T-helper 17 cell (primary cell): Measurements from ENCODE around the gene CDKN2AIPNL. TPM values are rescaled to one million over a fixed set of nuclear protein-coding genes. Genes with fewer than 3 reads are reported as not detected.

Source experiments
- ATAC-seq: fragments of 150-1000 bp; cut with Tn5 transposase; 2 replicates; pipeline ENCODE4 v1.10.0; 2021; ENCODE audit warnings: mild to moderate bottlenecking, moderate library complexity
- DNase-seq, 3 donors: peaks; one replicate each; pipeline versions ENCODE4 v3.0.0 to v3.0.0-alpha.2; 2020 to 2021
- H3K9me3 ChIP-seq: one replicate; pipeline ENCODE4 v1.7.0; 2013; ENCODE audit warnings: low read length, mild to moderate bottlenecking; ENCODE audit not compliant: control insufficient read depth, poor library complexity, severe bottlenecking
- H3K27ac Mint-ChIP-seq: one replicate; pipeline ENCODE4 v1.8.0; 2022; ENCODE audit warnings: mild to moderate bottlenecking, moderate library complexity, mixed read lengths
- H3K27me3 Mint-ChIP-seq: one replicate; pipeline ENCODE4 v1.8.0; 2022; ENCODE audit warnings: mixed read lengths
- H3K36me3 Mint-ChIP-seq: one replicate; pipeline ENCODE4 v1.8.0; 2022; ENCODE audit warnings: low read depth, mixed read lengths
- H3K4me1 Mint-ChIP-seq: one replicate; pipeline ENCODE4 v1.8.0; 2022; ENCODE audit warnings: mild to moderate bottlenecking, mixed read lengths
- H3K4me3 Mint-ChIP-seq: one replicate; pipeline ENCODE4 v1.8.0; 2022; ENCODE audit warnings: mild to moderate bottlenecking, moderate library complexity, mixed read lengths
- total RNA-seq, 4 donors: library from RNA in 2 of 4; stranded (reverse) in 2 of 4; gene quantifications; one replicate each; pipeline ENCODE4 v1.2.3 and lab custom pipeline; 2022 to 2026

The CDKN2AIPNL gene, protein sequence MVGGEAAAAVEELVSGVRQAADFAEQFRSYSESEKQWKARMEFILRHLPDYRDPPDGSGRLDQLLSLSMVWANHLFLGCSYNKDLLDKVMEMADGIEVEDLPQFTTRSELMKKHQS
- total RNA-seq = 10 to 100 TPM; 16.6 to 17.5 TPM
- total RNA-seq (lab: John Stamatoyannopoulos, UW) = 10.4 to 18.2 reads per million in 2 donors

DNA sequence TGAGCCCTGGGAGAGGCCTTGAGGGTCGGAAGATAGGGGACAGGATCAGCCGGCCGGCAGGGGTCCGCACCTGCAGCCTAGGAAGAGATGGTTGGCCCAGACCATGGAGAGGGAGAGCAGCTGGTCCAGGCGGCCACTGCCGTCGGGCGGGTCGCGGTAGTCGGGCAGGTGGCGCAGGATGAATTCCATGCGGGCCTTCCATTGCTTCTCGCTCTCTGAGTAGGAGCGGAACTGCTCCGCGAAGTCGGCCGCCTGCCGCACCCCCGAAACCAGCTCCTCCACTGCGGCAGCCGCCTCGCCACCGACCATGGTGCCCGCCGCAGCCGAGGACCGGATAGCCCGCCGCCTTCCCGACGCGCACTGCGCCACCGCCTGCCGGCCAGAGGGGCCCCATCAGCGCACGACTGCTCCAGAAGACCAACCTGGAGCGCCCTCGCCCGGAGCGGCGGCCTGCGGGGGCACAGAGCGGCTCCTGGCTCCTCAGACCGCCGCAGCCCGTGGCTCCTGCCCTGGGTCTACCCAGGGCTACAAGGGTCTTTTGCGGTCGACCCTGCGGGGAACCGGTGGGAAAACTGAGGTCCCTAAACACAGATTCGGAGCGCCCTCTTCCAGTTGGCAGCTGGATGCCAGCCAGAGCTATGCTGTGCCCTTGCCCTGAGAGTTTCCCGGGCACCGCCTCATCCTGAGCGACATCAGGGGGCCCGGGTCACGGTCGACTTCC, at the start of gene CDKN2AIPNL:
Gene CDKN2AIPNL (minus strand): TSS at position 336 of the 721 bp plus-strand sequence. CDS start 27 bp downstream, at position 309.
- Mint-ChIP-seq H3K4me1 (peaks cover 20% of the 10 kb centered on the region), H3K27ac (peak within 1 kb of the TSS; percentile 90), H3K27me3 (no peaks in the 10 kb centered on the region), H3K36me3 (peaks cover 2% of the 10 kb centered on the region), H3K4me3 (peak within 1 kb of the TSS; percentile 94)
- peak; percentile 100 for ATAC-seq
- no peaks in the 10 kb centered on the region for H3K9me3 ChIP-seq
- peak; percentile 79 to 92 (median 82) for DNase-seq

DNA sequence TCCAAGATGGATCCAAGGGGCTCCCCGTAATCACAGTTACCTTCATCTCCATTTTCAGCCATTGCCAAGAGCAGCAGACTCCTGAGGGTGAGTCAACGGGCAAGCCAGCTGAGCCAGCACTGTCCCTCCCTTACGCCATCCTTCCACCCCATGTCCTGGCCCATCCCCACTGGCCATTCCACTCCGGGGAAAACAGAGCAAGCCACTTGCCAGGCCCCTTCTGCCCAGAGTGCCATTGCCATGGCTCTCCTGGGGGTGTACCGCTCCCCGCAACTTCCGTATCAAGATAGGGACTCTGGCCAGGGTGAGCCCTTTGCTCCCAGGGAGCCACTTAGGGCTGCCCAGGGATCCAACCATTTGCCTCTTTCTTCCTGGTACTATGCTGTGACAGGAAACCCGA, 48.9 kb upstream of the CDKN2AIPNL start:
- Mint-ChIP-seq H3K27me3 (no peaks in the 10 kb centered on the region), H3K36me3 (no peaks in the 10 kb centered on the region), H3K4me3 (no peak overlapping the region), H3K27ac (no peak overlapping the region), H3K4me1 (peaks cover 3% of the 10 kb centered on the region)
- no peak for ATAC-seq
- H3K9me3 ChIP-seq = no peaks in the 10 kb centered on the region
- DNase-seq = no peak

DNA sequence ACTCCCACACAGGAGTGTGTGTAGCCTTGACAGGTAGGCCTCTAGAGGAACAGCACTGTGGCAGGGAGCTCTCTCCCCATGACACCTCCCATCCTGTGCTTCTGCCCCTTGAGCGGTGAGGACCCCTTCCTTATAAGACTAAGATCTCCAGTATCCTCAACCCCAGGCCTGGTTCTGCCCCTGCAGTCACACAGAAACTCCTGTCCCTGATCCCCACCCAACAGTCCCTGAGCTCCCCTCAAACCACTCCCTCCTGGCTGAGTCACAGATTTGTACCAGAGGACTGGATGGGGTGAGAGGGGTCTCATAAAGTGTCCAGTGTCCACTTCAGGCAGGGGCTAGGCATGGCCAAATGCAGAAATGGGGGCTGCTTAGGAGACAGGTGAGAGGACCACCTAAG, 47.8 kb upstream of the CDKN2AIPNL start:
- no peaks in the 10 kb centered on the region for H3K27me3 Mint-ChIP-seq
- H3K9me3 ChIP-seq = no peaks in the 10 kb centered on the region
- H3K27ac Mint-ChIP-seq = no peak overlapping the region
- H3K4me3 Mint-ChIP-seq = no peak overlapping the region
- ATAC-seq (no peak), DNase-seq (no peak)
- peaks cover 5% of the 10 kb centered on the region for H3K4me1 Mint-ChIP-seq
- H3K36me3 Mint-ChIP-seq = no peaks in the 10 kb centered on the region

DNA sequence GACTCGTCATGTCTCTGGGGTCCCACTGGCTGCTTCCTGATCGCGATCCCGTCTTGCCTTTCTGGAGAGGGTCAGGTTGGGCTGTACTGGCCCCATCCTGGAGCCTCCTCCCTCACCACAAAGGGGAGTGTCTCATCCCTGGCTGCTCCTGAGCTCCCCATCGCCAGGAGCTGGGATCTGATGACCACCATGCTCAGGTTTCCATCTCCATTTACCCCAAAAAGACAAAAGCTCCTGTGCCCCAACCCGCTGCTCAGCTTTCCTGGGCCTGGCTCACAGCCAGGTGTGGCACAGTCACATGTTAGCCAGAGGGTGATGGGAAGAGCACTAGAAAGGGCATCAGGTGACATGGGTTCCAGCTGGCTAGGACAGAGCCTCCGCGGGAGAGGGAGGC, 47.3 kb upstream of the CDKN2AIPNL start:
- DNase-seq = no peak
- no peak for ATAC-seq

DNA sequence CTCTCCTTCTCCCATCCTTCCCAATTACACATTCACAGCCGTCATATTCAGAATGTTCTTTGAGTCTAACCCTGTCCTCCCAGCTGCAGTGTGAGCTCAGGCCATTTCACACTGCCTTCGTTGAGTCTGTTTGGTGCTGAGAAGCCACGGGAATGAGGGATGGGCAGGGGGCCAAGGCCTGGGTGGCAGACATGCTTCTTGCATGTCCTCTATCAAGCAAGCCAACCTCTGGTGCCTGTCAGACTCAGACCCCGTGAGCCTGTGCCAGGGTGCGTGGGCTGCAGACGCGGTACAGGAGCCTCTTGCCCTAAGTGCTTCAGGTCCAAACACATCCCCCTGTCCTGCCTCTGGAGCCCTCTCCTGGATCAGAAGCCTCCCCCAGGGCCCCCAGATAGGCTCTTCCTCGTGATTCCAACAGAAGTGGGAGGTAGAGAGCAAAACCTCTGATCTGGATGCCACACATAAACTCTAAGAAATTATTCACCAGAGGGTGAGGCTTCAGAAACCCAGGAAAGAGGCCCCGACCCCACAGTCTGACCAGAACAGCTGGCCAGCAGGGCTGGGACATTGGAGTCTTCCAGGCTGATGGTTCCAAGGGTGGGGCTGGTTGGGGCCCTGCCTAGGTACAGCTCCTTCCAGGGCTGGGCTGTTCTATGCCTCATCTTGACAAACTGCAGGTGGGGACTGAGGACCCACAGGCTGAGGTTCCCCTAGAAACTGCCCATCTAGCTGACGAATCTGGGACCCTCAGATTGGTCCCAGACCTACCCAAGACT, 46.7 kb upstream of the CDKN2AIPNL start:
- no peak overlapping the region for H3K27ac Mint-ChIP-seq
- H3K4me3 Mint-ChIP-seq = no peak overlapping the region
- H3K4me1 Mint-ChIP-seq = peaks cover 5% of the 10 kb centered on the region
- ATAC-seq (no peak), DNase-seq (no peak)
- no peaks in the 10 kb centered on the region for H3K9me3 ChIP-seq
- no peaks in the 10 kb centered on the region for H3K27me3 Mint-ChIP-seq
- no peaks in the 10 kb centered on the region for H3K36me3 Mint-ChIP-seq

More for the DNA sequence above, 47.3 kb upstream of the CDKN2AIPNL start:
- peaks cover 5% of the 10 kb centered on the region for H3K4me1 Mint-ChIP-seq
- H3K27ac Mint-ChIP-seq = no peak overlapping the region
- no peaks in the 10 kb centered on the region for H3K9me3 ChIP-seq
- no peaks in the 10 kb centered on the region for H3K27me3 Mint-ChIP-seq
- no peaks in the 10 kb centered on the region for H3K36me3 Mint-ChIP-seq
- no peak overlapping the region for H3K4me3 Mint-ChIP-seq

DNA sequence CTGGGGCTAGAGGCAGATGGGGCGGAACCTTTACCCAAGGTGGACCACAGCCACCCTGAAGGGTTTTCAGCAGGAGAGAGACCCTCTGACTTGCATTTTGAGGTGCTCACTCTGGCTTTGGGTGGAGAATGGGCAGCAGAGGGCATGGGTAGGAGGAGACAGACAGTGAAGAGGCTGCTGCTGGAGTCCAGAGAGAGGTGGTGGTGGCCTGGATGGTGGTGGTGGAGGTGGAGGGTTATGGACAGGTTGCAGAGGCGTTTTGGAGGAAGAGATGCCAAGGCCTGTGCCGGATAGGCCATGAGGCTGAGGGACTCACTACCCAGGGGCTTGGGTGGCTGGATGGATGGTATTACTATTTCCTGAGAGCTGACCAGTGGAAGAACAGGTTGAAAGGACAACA, 46.1 kb upstream of the CDKN2AIPNL start:
- ATAC-seq (no peak), DNase-seq (no peak)
- H3K36me3 Mint-ChIP-seq = no peaks in the 10 kb centered on the region
- no peaks in the 10 kb centered on the region for H3K9me3 ChIP-seq
- H3K4me3 Mint-ChIP-seq = no peak overlapping the region
- no peak overlapping the region for H3K27ac Mint-ChIP-seq
- H3K27me3 Mint-ChIP-seq = no peaks in the 10 kb centered on the region
- H3K4me1 Mint-ChIP-seq = peaks cover 5% of the 10 kb centered on the region

DNA sequence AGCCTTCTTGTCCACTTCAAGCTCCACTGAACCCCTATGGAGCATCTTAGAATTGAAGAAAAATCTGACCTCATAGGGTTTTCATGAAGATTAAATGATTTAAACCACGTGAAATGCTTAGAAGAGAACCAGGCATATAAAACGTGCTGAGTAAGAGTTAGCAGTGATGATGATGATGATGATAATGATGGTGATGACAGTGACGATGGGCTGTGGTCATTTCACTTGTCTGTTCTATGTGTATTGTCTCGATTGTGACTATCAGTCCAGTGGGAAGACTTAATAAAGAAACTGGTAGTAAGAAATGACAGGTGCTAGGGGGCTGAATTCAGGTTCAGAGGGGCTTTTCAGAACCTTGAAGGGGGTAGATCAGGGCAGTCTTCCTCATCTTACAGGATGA, 45.1 kb upstream of the CDKN2AIPNL start:
- ATAC-seq (no peak), DNase-seq (no peak)
- H3K36me3 Mint-ChIP-seq = no peaks in the 10 kb centered on the region
- no peaks in the 10 kb centered on the region for H3K27me3 Mint-ChIP-seq
- no peak overlapping the region for H3K4me3 Mint-ChIP-seq
- H3K4me1 Mint-ChIP-seq = peaks cover 5% of the 10 kb centered on the region
- H3K27ac Mint-ChIP-seq = no peak overlapping the region
- H3K9me3 ChIP-seq = no peaks in the 10 kb centered on the region

DNA sequence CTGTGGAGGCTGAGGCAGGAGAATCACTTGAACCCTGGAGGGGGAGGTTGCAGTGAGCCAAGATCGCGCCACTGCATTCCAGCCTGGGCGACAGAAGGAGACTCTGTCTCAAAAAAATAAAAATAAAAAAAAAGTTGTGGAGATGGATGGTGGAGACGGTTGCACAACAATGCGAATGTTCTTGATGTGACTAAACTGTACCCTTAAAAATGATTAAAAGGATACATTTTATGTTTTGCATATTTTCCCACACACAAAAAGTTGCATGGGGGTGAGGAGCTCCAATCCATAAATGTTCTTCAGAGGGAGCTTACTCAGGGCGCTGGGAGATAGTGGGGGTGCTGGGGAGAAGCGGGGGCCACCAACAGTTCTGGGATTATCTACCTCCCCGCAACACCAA, 43.8 kb upstream of the CDKN2AIPNL start:
- H3K4me3 Mint-ChIP-seq = no peak overlapping the region
- no peaks in the 10 kb centered on the region for H3K36me3 Mint-ChIP-seq
- peaks cover 5% of the 10 kb centered on the region for H3K4me1 Mint-ChIP-seq
- H3K27me3 Mint-ChIP-seq = no peaks in the 10 kb centered on the region
- DNase-seq = no peak
- H3K9me3 ChIP-seq = no peaks in the 10 kb centered on the region
- no peak for ATAC-seq
- peak overlapping the region; percentile 1 for H3K27ac Mint-ChIP-seq

DNA sequence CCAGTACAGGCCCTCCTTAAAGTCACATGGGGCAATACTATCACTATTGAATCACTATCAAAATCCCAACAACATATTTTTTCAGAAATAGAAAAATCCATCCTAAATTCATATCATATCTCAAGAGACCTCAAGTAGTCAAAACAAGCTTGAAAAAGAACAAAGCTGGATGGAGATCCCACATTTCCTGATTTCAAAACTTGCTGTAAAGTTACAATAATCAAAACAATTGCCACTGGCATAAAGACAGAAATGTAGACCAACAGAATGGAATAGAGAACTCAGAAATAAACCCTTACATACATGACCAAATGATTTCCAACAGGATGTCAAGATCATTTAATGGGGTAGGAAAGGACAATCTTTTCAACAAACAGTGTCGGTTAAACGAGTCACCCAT, 41.3 kb upstream of the CDKN2AIPNL start:
- H3K9me3 ChIP-seq = no peaks in the 10 kb centered on the region
- Mint-ChIP-seq H3K27ac (no peak overlapping the region), H3K27me3 (no peaks in the 10 kb centered on the region), H3K4me3 (no peak overlapping the region), H3K4me1 (peaks cover 2% of the 10 kb centered on the region), H3K36me3 (no peaks in the 10 kb centered on the region)
- DNase-seq = no peak
- no peak for ATAC-seq

DNA sequence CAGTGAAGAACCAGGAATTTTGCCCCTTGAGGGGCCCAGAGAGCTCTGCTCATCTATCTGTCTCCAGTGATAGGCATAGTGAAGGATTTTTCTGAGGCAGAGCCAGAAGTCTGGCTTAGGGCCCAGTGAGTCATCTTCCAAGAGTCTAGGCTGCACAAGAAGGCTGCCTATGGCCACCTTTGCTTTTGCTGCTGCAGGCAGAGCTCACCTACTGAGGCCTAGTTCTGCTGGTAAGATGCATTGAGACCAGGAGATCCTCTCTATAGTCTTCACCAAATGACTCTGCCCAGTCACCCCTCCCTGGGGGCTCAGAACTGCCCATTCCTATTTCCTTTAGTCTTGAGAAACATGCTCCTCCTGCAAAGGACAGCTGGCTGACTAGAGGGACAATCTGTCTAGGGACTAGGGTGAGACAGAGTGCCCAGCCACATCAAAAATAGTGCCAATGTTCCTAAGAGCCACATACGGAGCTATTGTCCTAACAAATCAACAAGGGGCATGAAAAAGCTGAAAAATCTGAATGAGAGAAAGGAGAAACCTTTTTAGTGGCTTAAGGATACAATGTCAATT, 40.3 kb upstream of the CDKN2AIPNL start:
- peaks cover 6% of the 10 kb centered on the region for H3K4me1 Mint-ChIP-seq
- DNase-seq (no peak), ATAC-seq (no peak)
- no peaks in the 10 kb centered on the region for H3K9me3 ChIP-seq
- H3K4me3 Mint-ChIP-seq = no peak overlapping the region
- H3K27me3 Mint-ChIP-seq = no peaks in the 10 kb centered on the region
- H3K36me3 Mint-ChIP-seq = no peaks in the 10 kb centered on the region
- H3K27ac Mint-ChIP-seq = no peak overlapping the region

DNA sequence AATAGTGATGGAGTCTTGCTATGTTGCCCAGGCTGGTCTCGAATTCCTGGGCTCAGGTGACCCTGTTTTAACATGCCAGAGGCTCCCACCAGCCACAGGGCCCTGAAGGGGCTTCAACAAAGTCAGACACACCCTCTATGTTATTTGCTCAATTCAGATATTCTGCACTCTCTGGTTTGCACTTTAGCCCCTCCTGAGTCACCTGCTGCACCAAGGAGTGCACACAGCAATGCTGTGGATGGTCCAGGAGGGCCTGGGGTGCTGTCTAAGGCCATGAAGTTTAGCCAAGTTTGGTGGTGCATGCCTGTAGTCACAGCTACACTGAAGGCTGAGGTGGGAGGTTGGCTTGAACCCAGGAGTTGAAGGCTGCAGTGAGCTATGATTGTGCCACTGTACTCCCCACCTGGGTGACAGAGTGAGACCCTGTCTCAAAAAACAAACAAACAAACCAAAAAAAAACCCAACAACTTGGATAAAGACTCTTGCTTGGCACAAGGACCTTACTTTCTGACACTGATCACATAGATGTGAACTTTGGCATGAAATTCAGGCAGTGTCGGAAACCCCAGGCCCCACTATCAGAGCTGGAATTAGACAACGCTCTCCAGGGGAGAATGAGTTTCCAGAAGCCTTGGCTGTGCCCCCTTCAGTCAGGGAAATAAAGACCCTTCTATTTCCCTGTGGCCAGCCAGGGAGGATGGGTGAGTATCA, 39.7 kb upstream of the CDKN2AIPNL start:
- ATAC-seq (no peak), DNase-seq (no peak)
- Mint-ChIP-seq H3K36me3 (no peaks in the 10 kb centered on the region), H3K4me3 (no peak overlapping the region), H3K27me3 (no peaks in the 10 kb centered on the region), H3K4me1 (peaks cover 8% of the 10 kb centered on the region), H3K27ac (no peak overlapping the region)
- no peaks in the 10 kb centered on the region for H3K9me3 ChIP-seq

DNA sequence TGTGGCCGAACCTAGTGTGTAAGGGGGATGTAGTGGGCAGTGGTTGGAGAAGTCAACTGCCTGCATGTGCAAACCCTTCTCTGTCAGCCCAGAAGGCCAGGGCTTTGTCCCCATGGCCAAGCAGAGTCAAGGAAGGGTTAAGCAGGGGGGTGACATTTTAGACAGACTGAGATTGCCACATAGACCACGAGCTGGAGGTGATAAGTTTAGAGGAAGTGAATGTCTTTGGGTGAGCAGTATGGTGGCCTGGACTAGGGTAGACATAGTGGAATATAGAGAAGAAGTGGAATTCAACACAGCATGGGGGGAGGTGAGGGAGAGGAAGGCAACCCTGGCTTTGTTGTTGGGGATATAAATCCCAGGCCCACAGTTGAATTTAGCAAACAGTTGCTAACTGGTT, 38.7 kb upstream of the CDKN2AIPNL start:
- Mint-ChIP-seq H3K4me1 (peaks cover 8% of the 10 kb centered on the region), H3K27ac (no peak overlapping the region), H3K4me3 (no peak overlapping the region), H3K27me3 (no peaks in the 10 kb centered on the region), H3K36me3 (no peaks in the 10 kb centered on the region)
- no peaks in the 10 kb centered on the region for H3K9me3 ChIP-seq
- no peak for DNase-seq
- no peak for ATAC-seq

DNA sequence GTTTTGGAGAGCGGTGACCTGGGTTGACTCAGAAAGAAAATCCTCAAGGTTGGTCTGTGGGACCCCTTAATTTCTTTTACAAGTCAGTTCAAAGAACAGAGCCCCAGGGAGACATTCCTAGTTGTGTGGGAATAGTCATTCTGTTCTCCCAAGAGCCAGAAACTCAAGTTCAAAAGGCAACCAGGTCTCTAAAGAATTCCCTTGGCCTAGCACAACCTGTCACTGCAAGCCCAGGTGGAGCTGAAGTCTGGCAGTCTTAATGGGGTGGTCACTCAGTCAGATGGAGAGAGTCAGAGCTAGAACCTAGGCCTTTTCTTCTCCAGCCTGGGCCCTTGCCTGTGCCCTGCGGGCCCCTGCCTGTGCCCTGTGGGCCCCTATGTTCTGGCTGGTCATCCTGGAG, 37.5 kb upstream of the CDKN2AIPNL start:
- no peak for DNase-seq
- H3K4me1 Mint-ChIP-seq = peaks cover 6% of the 10 kb centered on the region
- no peak overlapping the region for H3K4me3 Mint-ChIP-seq
- no peak for ATAC-seq
- H3K27ac Mint-ChIP-seq = peak overlapping the region; percentile 57
- H3K9me3 ChIP-seq = no peaks in the 10 kb centered on the region
- H3K27me3 Mint-ChIP-seq = no peaks in the 10 kb centered on the region
- H3K36me3 Mint-ChIP-seq = no peaks in the 10 kb centered on the region
